GM12878 (cell line): ENCODE data around the gene RSKR. TPM values are rescaled to one million over a fixed set of nuclear protein-coding genes. Genes with fewer than 3 reads are reported as not detected.

ENCODE experiments used
- ATAC-seq: fragments of 200-7000 bp; cut with Tn5 transposase; 3 replicates; pipeline ENCODE4 v1.9.1; 2020; ENCODE audit warnings: mild to moderate bottlenecking, moderate library complexity
- Bru-seq: library from RNA; stranded (reverse); fragments of 400-500 nt; gene quantifications from one replicate; lab custom pipeline; 2021; lab: Mats Ljungman, UMichigan
- BruChase-seq, 2 experiments: library from RNA; stranded (reverse); fragments of 400-500 nt; gene quantifications; one replicate each; lab custom pipeline; 2021; lab: Mats Ljungman, UMichigan
- BruUV-seq: library from RNA; stranded (reverse); fragments of 400-500 nt; replicated peaks from 2 replicates; lab custom pipeline; 2021; lab: Mats Ljungman, UMichigan
- CTCF ChIA-PET: fragments of 300-600 bp; sonication (Branson Sonifier 250); formaldehyde crosslinking; extraction: SDS; loops from one replicate; lab custom pipeline; 2021; ENCODE audit warnings: inconsistent platforms; lab: Yijun Ruan, JAX
- POLR2A ChIA-PET: fragments of 350-600 bp; formaldehyde crosslinking; extraction: SDS; loops from one replicate; lab custom pipeline; 2021; ENCODE audit warnings: inconsistent platforms; lab: Charles Lee
- RAD21 ChIA-PET: fragments of 300-600 bp; sonication (Branson Sonifier 250); formaldehyde crosslinking; loops from one replicate; lab custom pipeline; 2023; ENCODE audit warnings: antibody characterized with exemption; ENCODE audit not compliant: unreplicated experiment; lab: Charles Lee
- SMC1A ChIA-PET: fragments of 300-600 bp; sonication (Branson Sonifier 250); formaldehyde crosslinking; loops from one replicate; lab custom pipeline; 2023; ENCODE audit not compliant: unreplicated experiment, uncharacterized antibody; lab: Charles Lee
- DNase-seq: peaks from one replicate; pipeline ENCODE4 v3.0.0-alpha.2; 2011; ENCODE audit warnings: low read depth, low spot score
- FAIRE-seq: peaks from 3 replicates; lab custom pipeline; 2011; peaks lifted over from hg19 to GRCh38; lab: Jason Lieb, UNC
- H2AFZ ChIP-seq: 2 replicates; pipeline ENCODE4 v1.6.0; 2011; ENCODE audit warnings: low read depth, low read length, control low read depth; ENCODE audit not compliant: control insufficient read depth
- H3K27ac ChIP-seq: 2 replicates; pipeline ENCODE4 v1.5.1; 2011; ENCODE audit warnings: control low read depth; ENCODE audit not compliant: control insufficient read depth, insufficient read depth
- H3K27me3 ChIP-seq, 2 experiments: replicated peaks in 1 of 2; 2 replicates each; pipeline versions ENCODE4 v1.6.0 to v1.6.1; 2011; ENCODE audit warnings: low read length in 1 of 2; ENCODE audit not compliant: control insufficient read depth in 2 of 2, insufficient read depth in 2 of 2
- H3K36me3 ChIP-seq, 2 experiments: 2 replicates each; pipeline ENCODE4 v1.5.1; 2011; ENCODE audit warnings: low read length in 1 of 2; ENCODE audit not compliant: control insufficient read depth in 2 of 2, insufficient read depth in 2 of 2
- H3K4me1 ChIP-seq: 2 replicates; pipeline ENCODE4 v1.6.1; 2011; ENCODE audit warnings: mild to moderate bottlenecking, low read length, moderate library complexity, mixed read lengths; ENCODE audit not compliant: control insufficient read depth, insufficient read depth
- H3K4me2 ChIP-seq: 2 replicates; pipeline ENCODE4 v1.6.0; 2011; ENCODE audit warnings: control low read depth; ENCODE audit not compliant: control insufficient read depth, insufficient read depth
- H3K4me3 ChIP-seq: fragments of 200-600 bp; sonication (generic); 2 replicates; pipeline ENCODE4 v1.5.1; 2016
- H3K79me2 ChIP-seq: 2 replicates; pipeline ENCODE4 v1.6.0; 2011; ENCODE audit warnings: low read length; ENCODE audit not compliant: control insufficient read depth, insufficient read depth
- H3K9ac ChIP-seq: 2 replicates; pipeline ENCODE4 v1.8.0; 2011; ENCODE audit warnings: low read length, control low read depth, mixed read lengths; ENCODE audit not compliant: control insufficient read depth, insufficient read depth
- H3K9me3 ChIP-seq: replicated peaks from 3 replicates; pipeline ENCODE4 v1.5.1; 2011; ENCODE audit warnings: mild to moderate bottlenecking, low read length; ENCODE audit not compliant: control insufficient read depth, insufficient read depth
- H4K20me1 ChIP-seq: 2 replicates; pipeline ENCODE4 v1.6.0; 2011; ENCODE audit not compliant: control insufficient read depth, insufficient read depth
- BMI1 ChIP-seq: fragments of 450-650 bp; IDR thresholded peaks from 2 replicates; pipeline ENCODE4 v1.6.1; 2016; ENCODE audit warnings: mild to moderate bottlenecking, moderate library complexity, borderline replicate concordance
- ETV6 ChIP-seq, 2 experiments: fragments of 450-650 bp in 1 of 2; IDR thresholded peaks in 1 of 2; conservative IDR thresholded peaks in 1 of 2; 2 replicates each; pipeline ENCODE4 v1.6.1; 2014; ENCODE audit warnings: antibody characterized with exemption in 1 of 2, borderline replicate concordance in 1 of 2, low read depth in 1 of 2, mild to moderate bottlenecking in 1 of 2, moderate library complexity in 1 of 2
- LARP7 ChIP-seq: fragments of 450-650 bp; IDR thresholded peaks from 2 replicates; pipeline ENCODE4 v1.6.1; 2017; ENCODE audit warnings: mild to moderate bottlenecking
- NR2C1 ChIP-seq: fragments of 450-650 bp; IDR thresholded peaks from 2 replicates; pipeline ENCODE4 v1.6.1; 2017; ENCODE audit warnings: antibody characterized with exemption, mild to moderate bottlenecking, moderate library complexity
- RAD51 ChIP-seq: fragments of 450-650 bp; IDR thresholded peaks from 2 replicates; pipeline ENCODE4 v1.6.1; 2016; ENCODE audit warnings: moderate library complexity, mild to moderate bottlenecking, inconsistent platforms
- ZNF217 ChIP-seq: fragments of 450-650 bp; IDR thresholded peaks from 2 replicates; pipeline ENCODE4 v1.6.1; 2017; ENCODE audit warnings: antibody characterized with exemption, mild to moderate bottlenecking
- WGBS: methylation state at CpG from one replicate; pipeline ENCODE4 v1.1.6; 2016; ENCODE audit warnings: low lambda C conversion rate; ENCODE audit not compliant: insufficient replicate concordance, insufficient coverage; ENCODE audit errors: missing lambda C conversion rate; 5-methylcytosine and 5-hydroxymethylcytosine counted together
- in situ Hi-C: fragments of 300-500 bp; cut with MboI; formaldehyde crosslinking; loops from 9 replicates; pipeline ENCODE4 v1.14.3; 2018; ENCODE audit warnings: mixed read lengths
- intact Hi-C: fragments of 100-400 bp; cut with micrococcal nuclease; formaldehyde crosslinking; loops from one replicate; pipeline ENCODE4 v1.14.2; 2022; ENCODE audit not compliant: unreplicated experiment
- long read RNA-seq, 2 experiments: library from polyadenylated mRNA; unstranded; transcript quantifications; one replicate each; pipeline ENCODE4 v2.0.0, GENCODE V29; 2019 to 2020
- polyA minus RNA-seq, 3 experiments: library from RNA; depleted of rRNA, polyadenylated mRNA; stranded (reverse); fragments of >200 nt; gene quantifications; 2 replicates each; pipeline ENCODE4 v1.2.3, GENCODE V29; 2011
- polyA plus RNA-seq, 11 experiments: library from polyadenylated mRNA; depleted of rRNA in 4 of 11; unstranded in 6 of 11; stranded (reverse) in 5 of 11; fragments of >200 nt; fragmentation: Nextera tagmentation in 4 of 11; fragmentation: Illumina TruSeq in 1 of 11; extraction: Ambion mirVana in 4 of 11; extraction: Trizol in 1 of 11; gene quantifications; 1 replicate in 1 of 11; 2 replicates in 10 of 11; pipeline versions ENCODE4 v1.2.1 to v1.2.3, GENCODE V29; 2011 to 2016; ENCODE audit warnings: inconsistent platforms in 2 of 11, missing spikeins in 2 of 11, low read depth in 1 of 11
- total RNA-seq, 4 experiments: library from RNA; depleted of rRNA in 3 of 4; stranded (reverse); fragments of >200 nt in 3 of 4; fragmentation: Illumina TruSeq in 1 of 4; extraction: Trizol in 1 of 4; gene quantifications; 2 replicates each; pipeline versions ENCODE4 v1.2.1 to v1.2.3, GENCODE V29; 2013 to 2021
- TF ChIP-seq, protein P1 (sequence below): fragments of 450-650 bp; conservative IDR thresholded peaks from 2 replicates; pipeline ENCODE4 v1.6.1; 2017; ENCODE audit warnings: mild to moderate bottlenecking, moderate library complexity
- TF ChIP-seq, protein P2 (sequence below): fragments of 450-650 bp; formaldehyde crosslinking; IDR thresholded peaks from 2 replicates; pipeline ENCODE4 v1.5.0; 2022; ENCODE audit warnings: mild to moderate bottlenecking, missing genetic modification characterization
- TF ChIP-seq, protein P3 (sequence below): fragments of 450-650 bp; IDR thresholded peaks from 2 replicates; pipeline ENCODE4 v1.6.1; 2018; ENCODE audit warnings: mild to moderate bottlenecking, low read depth, moderate library complexity; ENCODE audit not compliant: partially characterized antibody

Gene RSKR, protein sequence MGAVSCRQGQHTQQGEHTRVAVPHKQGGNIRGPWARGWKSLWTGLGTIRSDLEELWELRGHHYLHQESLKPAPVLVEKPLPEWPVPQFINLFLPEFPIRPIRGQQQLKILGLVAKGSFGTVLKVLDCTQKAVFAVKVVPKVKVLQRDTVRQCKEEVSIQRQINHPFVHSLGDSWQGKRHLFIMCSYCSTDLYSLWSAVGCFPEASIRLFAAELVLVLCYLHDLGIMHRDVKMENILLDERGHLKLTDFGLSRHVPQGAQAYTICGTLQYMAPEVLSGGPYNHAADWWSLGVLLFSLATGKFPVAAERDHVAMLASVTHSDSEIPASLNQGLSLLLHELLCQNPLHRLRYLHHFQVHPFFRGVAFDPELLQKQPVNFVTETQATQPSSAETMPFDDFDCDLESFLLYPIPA
- total RNA-seq (2013; cell fraction: nucleolus; rRNA removed), result 109 and 119 TPM in 2 replicates
- total RNA-seq (2014; rRNA removed) (8.5 and 9.2 TPM in 2 replicates), total RNA-seq (2014; rRNA removed; fragmentation: Illumina TruSeq; extraction: Trizol) (8.4 and 9.0 TPM in 2 replicates), total RNA-seq (2021) (11.3 and 13.0 TPM in 2 replicates), polyA plus RNA-seq (2011; rRNA removed) (18.6 and 22.4 TPM in 2 replicates), polyA plus RNA-seq (2014; fragmentation: Illumina TruSeq; extraction: Trizol) (12.7 and 13.9 TPM in 2 replicates), polyA plus RNA-seq (2014; fragmentation: Nextera tagmentation; extraction: Ambion mirVana) (1 to 10 TPM in 1 of 2 experiments, under 1 TPM in 1; 0.52 to 1.0 TPM), polyA plus RNA-seq (2014; rRNA removed) (13.2 and 18.0 TPM in 2 replicates), polyA plus RNA-seq (2016; fragmentation: Nextera tagmentation; extraction: Ambion mirVana) (1 to 10 TPM; 1.7 to 3.6 TPM), polyA minus RNA-seq (2011; rRNA and poly(A)+ RNA removed) (21.1 and 26.9 TPM in 2 replicates), Bru-seq, nascent RNA (percentile 83 among the genes with signal in this experiment), BruChase-seq, experiment 1, labeled RNA remaining after a 6-hour chase (percentile 97 among the genes with signal in this experiment), BruChase-seq, experiment 2, labeled RNA remaining after a 2-hour chase (percentile 94 among the genes with signal in this experiment)
- 5.3 TPM for polyA plus RNA-seq (2011; ENCODE audit: low read depth)
- polyA plus RNA-seq (2011; cell fraction: cytosol; rRNA removed), result 12.7 and 16.3 TPM in 2 replicates
- 103 and 108 TPM in 2 replicates for polyA plus RNA-seq (2011; cell fraction: nucleus; rRNA removed)
- polyA plus RNA-seq (2012), result 4.7 and 6.5 TPM in 2 replicates
- 2.7 and 4.6 TPM in 2 replicates for polyA minus RNA-seq (2011; cell fraction: cytosol; rRNA and poly(A)+ RNA removed)
- polyA minus RNA-seq (2011; cell fraction: nucleus; rRNA and poly(A)+ RNA removed), result 28.4 and 39.0 TPM in 2 replicates
- long read RNA-seq, experiment 1, result 0 reads
- long read RNA-seq, experiment 2, partial matches to known transcripts, result 0 of 3 reads
- long read RNA-seq, experiment 2, other reads (novel, unspliced or antisense), result 1 of 3 reads

DNA sequence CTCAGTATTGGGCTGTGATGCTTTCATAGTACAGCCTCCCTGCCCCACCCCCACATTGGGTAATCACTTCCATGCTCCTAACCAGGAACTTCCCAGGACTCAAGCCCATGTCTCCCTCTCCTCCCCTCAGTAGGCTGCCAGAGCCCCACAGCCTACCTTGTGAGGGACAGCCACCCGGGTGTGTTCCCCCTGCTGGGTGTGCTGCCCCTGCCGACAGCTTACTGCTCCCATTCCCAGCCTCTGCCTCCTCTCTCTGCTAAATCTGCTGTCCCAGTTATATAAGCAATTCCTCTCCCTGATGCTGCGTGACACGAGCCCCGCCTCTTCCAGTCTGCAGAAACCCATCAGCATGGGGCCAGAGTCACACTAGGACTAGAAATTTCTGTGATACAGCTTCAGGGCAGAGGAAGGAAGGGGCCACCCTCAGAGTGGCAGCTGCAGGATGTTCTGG, at the start of gene RSKR:
RSKR (minus strand) TSS at position 255 of the 451 bp plus-strand sequence; CDS start at position 231, 24 bp downstream.
- SMC1A ChIA-PET, result interaction anchor here (0.5 to 2.8 kb wide), 4 partner anchors 43 to 73 kb away, joined by 4 to 18 read pairs (median 6); partner anchors contain the start of gene PIGS
- Histone ChIP-seq H3K27me3 (no peaks in the 10 kb centered on the region), H3K36me3 (peaks cover 35 to 56% of the 10 kb centered on the region in 2 experiments), H3K4me1 (no peaks in the 10 kb centered on the region; the same call in none of the 2 replicates), H3K79me2 (no peaks in the 10 kb centered on the region), H3K9me3 (no peaks in the 10 kb centered on the region), H3K27ac (no peak within 1 kb of the TSS; the same call in 1 of the 2 replicates), H4K20me1 (no peaks in the 10 kb centered on the region), H3K4me2 (no peak within 1 kb of the TSS), H3K9ac (no peak within 1 kb of the TSS), H3K4me3 (no peak within 1 kb of the TSS), H2AFZ (no peak within 1 kb of the TSS)
- RAD21 ChIA-PET, result no interaction called here
- POLR2A ChIA-PET, result interaction anchor here (1.6 kb wide), 1 partner anchor 20 kb away, joined by 8 read pairs; no protein-coding TSS in a partner anchor
- CTCF ChIA-PET, result interaction anchor here (0.8 to 8.2 kb wide), 6 partner anchors 8 to 117 kb away, joined by 3 to 88 read pairs (median 16); partner anchors contain the start of gene SPAG5
- 80% methylated on average over 5 of the region's 5 CpGs for WGBS
- no peak for ATAC-seq
- no peak for DNase-seq
- in situ Hi-C loops (no loop called here), intact Hi-C loops (loop anchor here (1.0 kb wide), 1 partner anchor 66 kb away; no protein-coding TSS in a partner anchor)
- no peak for FAIRE-seq
- no TSS peak for BruUV-seq
- no peak for TF ChIP-seq NR2C1
- no peak for TF ChIP-seq RAD51
- TF ChIP-seq, protein P1, sequence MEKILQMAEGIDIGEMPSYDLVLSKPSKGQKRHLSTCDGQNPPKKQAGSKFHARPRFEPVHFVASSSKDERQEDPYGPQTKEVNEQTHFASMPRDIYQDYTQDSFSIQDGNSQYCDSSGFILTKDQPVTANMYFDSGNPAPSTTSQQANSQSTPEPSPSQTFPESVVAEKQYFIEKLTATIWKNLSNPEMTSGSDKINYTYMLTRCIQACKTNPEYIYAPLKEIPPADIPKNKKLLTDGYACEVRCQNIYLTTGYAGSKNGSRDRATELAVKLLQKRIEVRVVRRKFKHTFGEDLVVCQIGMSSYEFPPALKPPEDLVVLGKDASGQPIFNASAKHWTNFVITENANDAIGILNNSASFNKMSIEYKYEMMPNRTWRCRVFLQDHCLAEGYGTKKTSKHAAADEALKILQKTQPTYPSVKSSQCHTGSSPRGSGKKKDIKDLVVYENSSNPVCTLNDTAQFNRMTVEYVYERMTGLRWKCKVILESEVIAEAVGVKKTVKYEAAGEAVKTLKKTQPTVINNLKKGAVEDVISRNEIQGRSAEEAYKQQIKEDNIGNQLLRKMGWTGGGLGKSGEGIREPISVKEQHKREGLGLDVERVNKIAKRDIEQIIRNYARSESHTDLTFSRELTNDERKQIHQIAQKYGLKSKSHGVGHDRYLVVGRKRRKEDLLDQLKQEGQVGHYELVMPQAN, result no peak
- TF ChIP-seq BMI1, result no peak
- TF ChIP-seq, protein P2, sequence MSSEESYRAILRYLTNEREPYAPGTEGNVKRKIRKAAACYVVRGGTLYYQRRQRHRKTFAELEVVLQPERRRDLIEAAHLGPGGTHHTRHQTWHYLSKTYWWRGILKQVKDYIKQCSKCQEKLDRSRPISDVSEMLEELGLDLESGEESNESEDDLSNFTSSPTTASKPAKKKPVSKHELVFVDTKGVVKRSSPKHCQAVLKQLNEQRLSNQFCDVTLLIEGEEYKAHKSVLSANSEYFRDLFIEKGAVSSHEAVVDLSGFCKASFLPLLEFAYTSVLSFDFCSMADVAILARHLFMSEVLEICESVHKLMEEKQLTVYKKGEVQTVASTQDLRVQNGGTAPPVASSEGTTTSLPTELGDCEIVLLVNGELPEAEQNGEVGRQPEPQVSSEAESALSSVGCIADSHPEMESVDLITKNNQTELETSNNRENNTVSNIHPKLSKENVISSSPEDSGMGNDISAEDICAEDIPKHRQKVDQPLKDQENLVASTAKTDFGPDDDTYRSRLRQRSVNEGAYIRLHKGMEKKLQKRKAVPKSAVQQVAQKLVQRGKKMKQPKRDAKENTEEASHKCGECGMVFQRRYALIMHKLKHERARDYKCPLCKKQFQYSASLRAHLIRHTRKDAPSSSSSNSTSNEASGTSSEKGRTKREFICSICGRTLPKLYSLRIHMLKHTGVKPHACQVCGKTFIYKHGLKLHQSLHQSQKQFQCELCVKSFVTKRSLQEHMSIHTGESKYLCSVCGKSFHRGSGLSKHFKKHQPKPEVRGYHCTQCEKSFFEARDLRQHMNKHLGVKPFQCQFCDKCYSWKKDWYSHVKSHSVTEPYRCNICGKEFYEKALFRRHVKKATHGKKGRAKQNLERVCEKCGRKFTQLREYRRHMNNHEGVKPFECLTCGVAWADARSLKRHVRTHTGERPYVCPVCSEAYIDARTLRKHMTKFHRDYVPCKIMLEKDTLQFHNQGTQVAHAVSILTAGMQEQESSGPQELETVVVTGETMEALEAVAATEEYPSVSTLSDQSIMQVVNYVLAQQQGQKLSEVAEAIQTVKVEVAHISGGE (CRISPR knock-in tag), result no peak
- TF ChIP-seq ETV6 (conservative IDR thresholded peaks at IDR 0.05 in 1 of 2, IDR thresholded peaks at IDR 0.05 in 1 of 2; ENCODE audit: borderline replicate concordance in 1 of 2, low read depth in 1 of 2), result no peak
- no peak for TF ChIP-seq LARP7
- TF ChIP-seq, protein P3, sequence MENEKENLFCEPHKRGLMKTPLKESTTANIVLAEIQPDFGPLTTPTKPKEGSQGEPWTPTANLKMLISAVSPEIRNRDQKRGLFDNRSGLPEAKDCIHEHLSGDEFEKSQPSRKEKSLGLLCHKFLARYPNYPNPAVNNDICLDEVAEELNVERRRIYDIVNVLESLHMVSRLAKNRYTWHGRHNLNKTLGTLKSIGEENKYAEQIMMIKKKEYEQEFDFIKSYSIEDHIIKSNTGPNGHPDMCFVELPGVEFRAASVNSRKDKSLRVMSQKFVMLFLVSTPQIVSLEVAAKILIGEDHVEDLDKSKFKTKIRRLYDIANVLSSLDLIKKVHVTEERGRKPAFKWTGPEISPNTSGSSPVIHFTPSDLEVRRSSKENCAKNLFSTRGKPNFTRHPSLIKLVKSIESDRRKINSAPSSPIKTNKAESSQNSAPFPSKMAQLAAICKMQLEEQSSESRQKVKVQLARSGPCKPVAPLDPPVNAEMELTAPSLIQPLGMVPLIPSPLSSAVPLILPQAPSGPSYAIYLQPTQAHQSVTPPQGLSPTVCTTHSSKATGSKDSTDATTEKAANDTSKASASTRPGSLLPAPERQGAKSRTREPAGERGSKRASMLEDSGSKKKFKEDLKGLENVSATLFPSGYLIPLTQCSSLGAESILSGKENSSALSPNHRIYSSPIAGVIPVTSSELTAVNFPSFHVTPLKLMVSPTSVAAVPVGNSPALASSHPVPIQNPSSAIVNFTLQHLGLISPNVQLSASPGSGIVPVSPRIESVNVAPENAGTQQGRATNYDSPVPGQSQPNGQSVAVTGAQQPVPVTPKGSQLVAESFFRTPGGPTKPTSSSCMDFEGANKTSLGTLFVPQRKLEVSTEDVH, result no peak
- no peak for TF ChIP-seq ZNF217
